HCT116 (cell line): ENCODE data around the gene ZP1. TPM values are rescaled to one million over a fixed set of nuclear protein-coding genes. Genes with fewer than 3 reads are reported as not detected.

Source experiments
- ATAC-seq: fragments of 200-7000 bp; cut with Tn5 transposase; 2 replicates; pipeline ENCODE4 v1.9.1; 2020; ENCODE audit warnings: mild to moderate bottlenecking, moderate library complexity
- BruUV-seq: library from RNA; stranded (reverse); fragments of 400-500 nt; replicated peaks from 2 replicates; lab custom pipeline; 2021; lab: Mats Ljungman, UMichigan
- CTCF ChIA-PET: fragments of 300-600 bp; sonication (Branson Sonifier 250); formaldehyde crosslinking; loops from one replicate; lab custom pipeline; 2021; ENCODE audit warnings: antibody characterized with exemption; lab: Charles Lee
- POLR2A ChIA-PET: fragments of 300-600, 350-600 bp; sonication (Branson Sonifier 250); formaldehyde crosslinking; loops from one replicate; lab custom pipeline; 2021; ENCODE audit warnings: antibody characterized with exemption; lab: Charles Lee
- RAD21 ChIA-PET, 2 experiments: fragments of 300-600 bp; sonication (Branson Sonifier 250); formaldehyde crosslinking; loops; one replicate each; lab custom pipeline; 2023; ENCODE audit warnings: low total read pairs in 2 of 2; ENCODE audit not compliant: uncharacterized antibody in 2 of 2, unreplicated experiment in 2 of 2, low non-redundant PET in 1 of 2; lab: Charles Lee
- DNase-seq: peaks from one replicate; pipeline ENCODE4 v3.0.0-alpha.2; 2010; ENCODE audit warnings: low read depth, low spot score
- H2AFZ ChIP-seq: fragments of 200-600 bp; shearing (Covaris generic), sonication (generic); 2 replicates; pipeline ENCODE4 v1.6.1; 2017; ENCODE audit warnings: low read depth, mixed run types, mixed read lengths, antibody characterized with exemption, low read length; ENCODE audit not compliant: poor library complexity, severe bottlenecking
- H3K27ac ChIP-seq: 2 replicates; pipeline ENCODE4 v1.5.1; 2012; ENCODE audit warnings: low read depth, low read length
- H3K27me3 ChIP-seq: fragments of 200-600 bp; sonication (generic); 2 replicates; pipeline ENCODE4 v1.6.1; 2016; ENCODE audit warnings: mixed run types, low read length, mixed read lengths; ENCODE audit not compliant: insufficient read depth
- H3K36me3 ChIP-seq, 2 experiments: fragments of 200-500 bp in 1 of 2; fragments of 200-600 bp in 1 of 2; sonication (Bioruptor generic) in 1 of 2; sonication (generic) in 1 of 2; 2 replicates each; pipeline versions ENCODE4 v1.5.1 to v1.6.1; 2014 to 2016; ENCODE audit warnings: low read length in 2 of 2, inconsistent platforms in 1 of 2, mixed read lengths in 1 of 2, mixed run types in 1 of 2; ENCODE audit not compliant: insufficient read depth in 2 of 2, control insufficient read depth in 1 of 2
- H3K4me1 ChIP-seq, 2 experiments: fragments of 200-600 bp in 1 of 2; sonication (generic) in 1 of 2; 2 replicates each; pipeline versions ENCODE4 v1.5.1 to v1.6.1; 2012 to 2017; ENCODE audit warnings: low read length in 2 of 2, inconsistent platforms in 1 of 2, mild to moderate bottlenecking in 1 of 2, mixed read lengths in 1 of 2, mixed run types in 1 of 2, moderate library complexity in 1 of 2; ENCODE audit not compliant: insufficient read depth in 2 of 2, control insufficient read depth in 1 of 2
- H3K4me2 ChIP-seq: fragments of 200-600 bp; sonication (generic); 2 replicates; pipeline ENCODE4 v1.6.1; 2017; ENCODE audit warnings: mixed run types, low read length, mixed read lengths
- H3K4me3 ChIP-seq, 2 experiments: fragments of 200-600 bp in 1 of 2; sonication (generic) in 1 of 2; replicated peaks in 1 of 2; 2 replicates each; pipeline ENCODE4 v1.5.1; 2011 to 2016; ENCODE audit warnings: low read length in 2 of 2, control low read depth in 1 of 2, low read depth in 1 of 2, mild to moderate bottlenecking in 1 of 2, mixed read lengths in 1 of 2, mixed run types in 1 of 2
- H3K79me2 ChIP-seq: fragments of 200-600 bp; sonication (generic); 2 replicates; pipeline ENCODE4 v1.6.1; 2017; ENCODE audit warnings: mild to moderate bottlenecking, mixed run types, low read length, moderate library complexity, mixed read lengths; ENCODE audit not compliant: insufficient read depth
- H3K9ac ChIP-seq: fragments of 200-600 bp; sonication (generic); 2 replicates; pipeline ENCODE4 v1.6.1; 2016; ENCODE audit warnings: low read length, mixed read lengths
- H3K9me2 ChIP-seq: fragments of 200-600 bp; sonication (generic), shearing (Covaris generic); 2 replicates; pipeline ENCODE4 v1.6.1; 2017; ENCODE audit warnings: mixed run types, mild to moderate bottlenecking, moderate library complexity; ENCODE audit not compliant: insufficient read depth
- H3K9me3 ChIP-seq, 2 experiments: fragments of 200-500 bp in 1 of 2; fragments of 200-600 bp in 1 of 2; sonication (Bioruptor generic) in 1 of 2; sonication (generic) in 1 of 2; 2 replicates each; pipeline ENCODE4 v1.6.1; 2014 to 2017; ENCODE audit warnings: low read length in 2 of 2, mixed read lengths in 2 of 2, inconsistent platforms in 1 of 2, low read depth in 1 of 2, mild to moderate bottlenecking in 1 of 2, mixed run types in 1 of 2, moderate library complexity in 1 of 2; ENCODE audit not compliant: control insufficient read depth in 1 of 2, insufficient read depth in 1 of 2
- H4K20me1 ChIP-seq: fragments of 200-600 bp; sonication (generic), shearing (Covaris generic); 2 replicates; pipeline ENCODE4 v1.6.1; 2017; ENCODE audit warnings: mixed run types, mild to moderate bottlenecking, moderate library complexity; ENCODE audit not compliant: insufficient read depth
- CBX3 ChIP-seq: IDR thresholded peaks from 2 replicates; pipeline ENCODE4 v1.6.1; 2012; ENCODE audit warnings: low read depth
- EZH2 ChIP-seq: fragments of 200-600 bp; sonication (generic); IDR thresholded peaks from 2 replicates; pipeline ENCODE4 v1.6.1; 2017; ENCODE audit warnings: antibody characterized with exemption, mixed run types
- EZH2phosphoT487 ChIP-seq: fragments of 200-600 bp; IDR thresholded peaks from 2 replicates; pipeline ENCODE4 v1.6.1; 2018; ENCODE audit warnings: antibody characterized with exemption, borderline replicate concordance
- FOSL1 ChIP-seq: IDR thresholded peaks from 2 replicates; pipeline ENCODE4 v1.6.1; 2012; ENCODE audit warnings: low read depth
- POLR2A ChIP-seq: IDR thresholded peaks from 2 replicates; pipeline ENCODE4 v1.7.0; 2011; ENCODE audit warnings: borderline replicate concordance; ENCODE audit not compliant: insufficient read depth, insufficient read length; ENCODE audit errors: extremely low read depth
- RAD21 ChIP-seq: IDR thresholded peaks from 2 replicates; pipeline ENCODE4 v1.6.1; 2012; ENCODE audit warnings: low read depth, mild to moderate bottlenecking
- SIN3A ChIP-seq: IDR thresholded peaks from 2 replicates; pipeline ENCODE4 v1.6.1; 2012; ENCODE audit warnings: low read depth
- SP1 ChIP-seq: IDR thresholded peaks from 2 replicates; pipeline ENCODE4 v1.6.1; 2012; ENCODE audit warnings: low read depth
- SRF ChIP-seq: IDR thresholded peaks from 2 replicates; pipeline ENCODE4 v1.6.1; 2012; ENCODE audit warnings: low read depth
- TCF7L2 ChIP-seq: IDR thresholded peaks from 2 replicates; pipeline ENCODE4 v1.7.0; 2011; ENCODE audit warnings: borderline replicate concordance, inconsistent platforms; ENCODE audit not compliant: insufficient read depth, insufficient read length; ENCODE audit errors: extremely low read depth
- YY1 ChIP-seq: IDR thresholded peaks from 2 replicates; pipeline ENCODE4 v1.6.1; 2011; ENCODE audit warnings: low read length, low read depth, moderate library complexity, mild to moderate bottlenecking; ENCODE audit not compliant: insufficient replicate concordance; ENCODE audit errors: extremely low read depth
- ZFX ChIP-seq: fragments of 450-650 bp; IDR thresholded peaks from 2 replicates; pipeline ENCODE4 v1.6.1; 2017
- ZNF274 ChIP-seq: fragments of 200-500 bp; sonication (Bioruptor generic); IDR thresholded peaks from 2 replicates; pipeline ENCODE4 v1.6.1; 2014; ENCODE audit warnings: mild to moderate bottlenecking, low read depth, low read length, inconsistent platforms
- intact Hi-C: fragments of 100-400 bp; cut with micrococcal nuclease; formaldehyde crosslinking; loops from 2 replicates; pipeline ENCODE4 v1.10.0; 2022
- total RNA-seq: library from RNA; stranded (reverse); gene quantifications from one replicate; pipeline ENCODE4 v1.2.1, GENCODE V29; 2021; ENCODE audit not compliant: unreplicated experiment
- TF ChIP-seq, protein P1 (sequence below): IDR thresholded peaks from 2 replicates; pipeline ENCODE4 v1.6.1; 2011; ENCODE audit warnings: mild to moderate bottlenecking, low read length, moderate library complexity; ENCODE audit not compliant: insufficient replicate concordance; ENCODE audit errors: extremely low read depth
- TF ChIP-seq, protein P2 (sequence below): IDR thresholded peaks from 2 replicates; pipeline ENCODE4 v1.6.1; 2012; ENCODE audit warnings: low read depth
- TF ChIP-seq, protein P3 (sequence below): IDR thresholded peaks from 2 replicates; pipeline ENCODE4 v1.6.1; 2012
- TF ChIP-seq, protein P4 (sequence below): IDR thresholded peaks from 2 replicates; pipeline ENCODE4 v1.6.1; 2012
- TF ChIP-seq, protein P5 (sequence below), 3 experiments: fragments of 200-600 bp in 1 of 3; sonication (generic) in 1 of 3; IDR thresholded peaks in 2 of 3; conservative IDR thresholded peaks in 1 of 3; 2 replicates each; pipeline ENCODE4 v1.5.1; 2012 to 2017; ENCODE audit warnings: low read depth in 2 of 3, low read length in 2 of 3, antibody characterized with exemption in 1 of 3, borderline replicate concordance in 1 of 3, control low read depth in 1 of 3, mild to moderate bottlenecking in 1 of 3, mixed read lengths in 1 of 3, mixed run types in 1 of 3, moderate library complexity in 1 of 3; ENCODE audit not compliant: insufficient read depth in 1 of 3

ZP1 gene
- total RNA-seq, 1 experiment from 2014 or later = not detected

DNA sequence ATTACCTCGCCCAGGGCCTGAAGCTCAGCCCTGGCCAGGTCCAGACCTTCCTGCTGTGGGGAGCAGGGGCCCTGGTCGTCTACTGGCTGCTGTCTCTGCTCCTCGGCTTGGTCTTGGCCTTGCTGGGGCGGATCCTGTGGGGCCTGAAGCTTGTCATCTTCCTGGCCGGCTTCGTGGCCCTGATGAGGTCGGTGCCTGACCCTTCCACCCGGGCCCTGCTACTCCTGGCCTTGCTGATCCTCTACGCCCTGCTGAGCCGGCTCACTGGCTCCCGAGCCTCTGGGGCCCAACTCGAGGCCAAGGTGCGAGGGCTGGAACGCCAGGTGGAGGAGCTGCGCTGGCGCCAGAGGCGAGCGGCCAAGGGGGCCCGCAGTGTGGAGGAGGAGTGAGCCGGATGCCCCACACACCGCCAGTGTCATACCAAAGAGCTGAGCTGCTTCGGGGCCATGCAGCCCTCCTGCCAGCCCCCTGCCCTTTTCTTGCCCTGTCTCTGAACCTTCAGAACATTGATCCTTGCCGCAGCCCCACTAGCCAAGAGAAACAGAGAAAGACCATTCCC is 54.5 kb downstream of the ZP1 start:
- no peaks in the 10 kb centered on the region; the same call in 1 of the 2 replicates for H4K20me1 ChIP-seq
- H3K4me1 ChIP-seq = peaks cover 25 to 53% of the 10 kb centered on the region in 2 experiments
- H3K9me2 ChIP-seq = no peaks in the 10 kb centered on the region
- ChIA-PET POLR2A (no interaction called here), RAD21 (no interaction called here), CTCF (interaction anchor here (1.2 kb wide), 1 partner anchor 22 kb away, joined by 3 read pairs; no protein-coding TSS in a partner anchor)
- H3K27ac ChIP-seq = no peak overlapping the region
- no peak overlapping the region for H3K4me2 ChIP-seq
- H2AFZ ChIP-seq = no peak overlapping the region
- H3K9me3 ChIP-seq = no peaks in the 10 kb centered on the region
- H3K79me2 ChIP-seq = peaks cover 31% of the 10 kb centered on the region
- no peaks in the 10 kb centered on the region for H3K27me3 ChIP-seq
- H3K9ac ChIP-seq = no peak overlapping the region
- intact Hi-C loops = no loop called here
- no TSS peak for BruUV-seq
- H3K4me3 ChIP-seq = no peak overlapping the region
- TF ChIP-seq, protein P1, sequence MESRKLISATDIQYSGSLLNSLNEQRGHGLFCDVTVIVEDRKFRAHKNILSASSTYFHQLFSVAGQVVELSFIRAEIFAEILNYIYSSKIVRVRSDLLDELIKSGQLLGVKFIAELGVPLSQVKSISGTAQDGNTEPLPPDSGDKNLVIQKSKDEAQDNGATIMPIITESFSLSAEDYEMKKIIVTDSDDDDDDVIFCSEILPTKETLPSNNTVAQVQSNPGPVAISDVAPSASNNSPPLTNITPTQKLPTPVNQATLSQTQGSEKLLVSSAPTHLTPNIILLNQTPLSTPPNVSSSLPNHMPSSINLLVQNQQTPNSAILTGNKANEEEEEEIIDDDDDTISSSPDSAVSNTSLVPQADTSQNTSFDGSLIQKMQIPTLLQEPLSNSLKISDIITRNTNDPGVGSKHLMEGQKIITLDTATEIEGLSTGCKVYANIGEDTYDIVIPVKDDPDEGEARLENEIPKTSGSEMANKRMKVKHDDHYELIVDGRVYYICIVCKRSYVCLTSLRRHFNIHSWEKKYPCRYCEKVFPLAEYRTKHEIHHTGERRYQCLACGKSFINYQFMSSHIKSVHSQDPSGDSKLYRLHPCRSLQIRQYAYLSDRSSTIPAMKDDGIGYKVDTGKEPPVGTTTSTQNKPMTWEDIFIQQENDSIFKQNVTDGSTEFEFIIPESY = no peak
- TF ChIP-seq, protein P2, sequence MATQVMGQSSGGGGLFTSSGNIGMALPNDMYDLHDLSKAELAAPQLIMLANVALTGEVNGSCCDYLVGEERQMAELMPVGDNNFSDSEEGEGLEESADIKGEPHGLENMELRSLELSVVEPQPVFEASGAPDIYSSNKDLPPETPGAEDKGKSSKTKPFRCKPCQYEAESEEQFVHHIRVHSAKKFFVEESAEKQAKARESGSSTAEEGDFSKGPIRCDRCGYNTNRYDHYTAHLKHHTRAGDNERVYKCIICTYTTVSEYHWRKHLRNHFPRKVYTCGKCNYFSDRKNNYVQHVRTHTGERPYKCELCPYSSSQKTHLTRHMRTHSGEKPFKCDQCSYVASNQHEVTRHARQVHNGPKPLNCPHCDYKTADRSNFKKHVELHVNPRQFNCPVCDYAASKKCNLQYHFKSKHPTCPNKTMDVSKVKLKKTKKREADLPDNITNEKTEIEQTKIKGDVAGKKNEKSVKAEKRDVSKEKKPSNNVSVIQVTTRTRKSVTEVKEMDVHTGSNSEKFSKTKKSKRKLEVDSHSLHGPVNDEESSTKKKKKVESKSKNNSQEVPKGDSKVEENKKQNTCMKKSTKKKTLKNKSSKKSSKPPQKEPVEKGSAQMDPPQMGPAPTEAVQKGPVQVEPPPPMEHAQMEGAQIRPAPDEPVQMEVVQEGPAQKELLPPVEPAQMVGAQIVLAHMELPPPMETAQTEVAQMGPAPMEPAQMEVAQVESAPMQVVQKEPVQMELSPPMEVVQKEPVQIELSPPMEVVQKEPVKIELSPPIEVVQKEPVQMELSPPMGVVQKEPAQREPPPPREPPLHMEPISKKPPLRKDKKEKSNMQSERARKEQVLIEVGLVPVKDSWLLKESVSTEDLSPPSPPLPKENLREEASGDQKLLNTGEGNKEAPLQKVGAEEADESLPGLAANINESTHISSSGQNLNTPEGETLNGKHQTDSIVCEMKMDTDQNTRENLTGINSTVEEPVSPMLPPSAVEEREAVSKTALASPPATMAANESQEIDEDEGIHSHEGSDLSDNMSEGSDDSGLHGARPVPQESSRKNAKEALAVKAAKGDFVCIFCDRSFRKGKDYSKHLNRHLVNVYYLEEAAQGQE = no peak
- TF ChIP-seq ZNF274 (no peak), POLR2A (no peak), RAD21 (no peak), EZH2phosphoT487 (no peak), ZFX (no peak), YY1 (no peak), SP1 (no peak), SIN3A (no peak), FOSL1 (no peak), CBX3 (no peak), SRF (no peak), TCF7L2 (no peak), EZH2 (no peak)
- TF ChIP-seq, protein P3, sequence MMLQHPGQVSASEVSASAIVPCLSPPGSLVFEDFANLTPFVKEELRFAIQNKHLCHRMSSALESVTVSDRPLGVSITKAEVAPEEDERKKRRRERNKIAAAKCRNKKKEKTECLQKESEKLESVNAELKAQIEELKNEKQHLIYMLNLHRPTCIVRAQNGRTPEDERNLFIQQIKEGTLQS = no peak
- TF ChIP-seq, protein P4, sequence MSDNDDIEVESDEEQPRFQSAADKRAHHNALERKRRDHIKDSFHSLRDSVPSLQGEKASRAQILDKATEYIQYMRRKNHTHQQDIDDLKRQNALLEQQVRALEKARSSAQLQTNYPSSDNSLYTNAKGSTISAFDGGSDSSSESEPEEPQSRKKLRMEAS = no peak
- TF ChIP-seq, protein P5, sequence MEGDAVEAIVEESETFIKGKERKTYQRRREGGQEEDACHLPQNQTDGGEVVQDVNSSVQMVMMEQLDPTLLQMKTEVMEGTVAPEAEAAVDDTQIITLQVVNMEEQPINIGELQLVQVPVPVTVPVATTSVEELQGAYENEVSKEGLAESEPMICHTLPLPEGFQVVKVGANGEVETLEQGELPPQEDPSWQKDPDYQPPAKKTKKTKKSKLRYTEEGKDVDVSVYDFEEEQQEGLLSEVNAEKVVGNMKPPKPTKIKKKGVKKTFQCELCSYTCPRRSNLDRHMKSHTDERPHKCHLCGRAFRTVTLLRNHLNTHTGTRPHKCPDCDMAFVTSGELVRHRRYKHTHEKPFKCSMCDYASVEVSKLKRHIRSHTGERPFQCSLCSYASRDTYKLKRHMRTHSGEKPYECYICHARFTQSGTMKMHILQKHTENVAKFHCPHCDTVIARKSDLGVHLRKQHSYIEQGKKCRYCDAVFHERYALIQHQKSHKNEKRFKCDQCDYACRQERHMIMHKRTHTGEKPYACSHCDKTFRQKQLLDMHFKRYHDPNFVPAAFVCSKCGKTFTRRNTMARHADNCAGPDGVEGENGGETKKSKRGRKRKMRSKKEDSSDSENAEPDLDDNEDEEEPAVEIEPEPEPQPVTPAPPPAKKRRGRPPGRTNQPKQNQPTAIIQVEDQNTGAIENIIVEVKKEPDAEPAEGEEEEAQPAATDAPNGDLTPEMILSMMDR (IDR thresholded peaks at IDR 0.05 in 2 of 3, conservative IDR thresholded peaks at IDR 0.05 in 1 of 3; ENCODE audit: borderline replicate concordance in 1 of 3, insufficient read depth in 1 of 3, low read depth in 2 of 3, low read length in 2 of 3) = no peak
- ATAC-seq (no peak), DNase-seq (no peak)
- peaks cover 14 to 27% of the 10 kb centered on the region in 2 experiments; a peak in 2 of 4 replicates for H3K36me3 ChIP-seq
